ENCODE data around the gene MED28.

The MED28 gene

DNA sequence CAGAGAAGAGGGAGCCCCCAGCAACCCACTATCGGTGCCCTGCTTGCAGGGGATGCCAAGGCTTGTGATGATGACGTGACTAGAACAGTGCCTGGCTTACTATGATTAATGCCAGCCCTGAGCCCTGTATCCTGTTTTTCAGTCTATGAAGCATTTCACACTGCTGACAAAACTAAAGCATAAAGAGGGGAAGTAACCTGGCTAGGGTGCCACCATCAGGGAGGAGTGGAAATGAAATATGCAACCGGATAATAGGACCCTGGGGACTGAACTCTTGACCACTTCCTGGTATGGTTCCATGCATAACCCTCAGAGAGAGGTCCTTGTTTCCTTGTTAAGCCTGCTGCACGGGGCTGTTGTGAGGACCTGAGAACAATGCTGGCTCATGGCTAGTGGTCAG is 50.3 kb downstream of the MED28 start:
- H3K4me3 ChIP-seq (ENCODE audit: low read length): no peak overlapping the region
- no peak for TF ChIP-seq CTCF (conservative IDR thresholded peaks at IDR 0.05; ENCODE audit: low read length)
- no peak for DNase-seq (ENCODE audit: low read depth)

- no peak overlapping the region for H3K4me3 ChIP-seq (ENCODE audit: low read length)
- no peak for DNase-seq (ENCODE audit: low read depth)
- TF ChIP-seq CTCF (conservative IDR thresholded peaks at IDR 0.05; ENCODE audit: low read length): no peak
Measured at GRCh38 chr4:17665346-17665745, 50.9 kb downstream of the MED28 start.

GRCh38 chr4:17665852-17666251 is 51.4 kb downstream of the MED28 start:
- no peak for TF ChIP-seq CTCF (conservative IDR thresholded peaks at IDR 0.05; ENCODE audit: low read length)

GRCh38 chr4:17667253-17667652 is 52.8 kb downstream of the MED28 start:
- TF ChIP-seq CTCF (conservative IDR thresholded peaks at IDR 0.05; ENCODE audit: low read length): no peak
- no peak overlapping the region for H3K4me3 ChIP-seq (ENCODE audit: low read length)
- DNase-seq (ENCODE audit: low read depth): no peak

More at GRCh38 chr4:17665852-17666251, 51.4 kb downstream of the MED28 start:
- DNase-seq (ENCODE audit: low read depth): no peak
- H3K4me3 ChIP-seq (ENCODE audit: low read length): no peak overlapping the region

DNA sequence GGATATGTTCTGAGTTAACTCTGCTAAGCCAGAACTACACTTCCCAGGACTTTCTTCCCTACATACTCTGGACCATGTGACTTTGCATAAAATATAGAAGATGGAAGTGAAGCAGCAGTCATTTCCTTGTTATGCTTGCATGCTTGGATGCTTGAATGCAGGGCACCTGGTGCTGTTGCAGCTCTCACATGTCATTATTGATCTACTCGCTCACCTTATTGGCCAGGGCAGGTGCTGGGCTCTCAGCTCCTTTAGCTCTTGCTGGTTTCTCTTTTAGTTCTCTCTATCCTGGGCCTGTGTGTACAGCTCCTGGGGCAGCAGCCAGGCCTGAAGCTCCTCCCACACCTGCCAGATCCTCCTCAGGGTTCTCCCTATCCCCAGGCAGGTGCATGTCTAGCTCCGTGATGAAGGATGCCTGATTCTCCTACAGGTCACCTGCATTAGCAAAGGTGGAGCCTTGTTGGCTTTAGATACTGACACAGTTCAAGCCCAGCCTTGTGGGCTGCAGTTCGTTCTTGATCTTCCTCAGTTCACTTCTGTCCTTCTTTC is 53.3 kb downstream of the MED28 start:
- DNase-seq (ENCODE audit: low read depth): no peak
- no peak for TF ChIP-seq CTCF (conservative IDR thresholded peaks at IDR 0.05; ENCODE audit: low read length)
- H3K4me3 ChIP-seq (ENCODE audit: low read length): no peak overlapping the region

DNA sequence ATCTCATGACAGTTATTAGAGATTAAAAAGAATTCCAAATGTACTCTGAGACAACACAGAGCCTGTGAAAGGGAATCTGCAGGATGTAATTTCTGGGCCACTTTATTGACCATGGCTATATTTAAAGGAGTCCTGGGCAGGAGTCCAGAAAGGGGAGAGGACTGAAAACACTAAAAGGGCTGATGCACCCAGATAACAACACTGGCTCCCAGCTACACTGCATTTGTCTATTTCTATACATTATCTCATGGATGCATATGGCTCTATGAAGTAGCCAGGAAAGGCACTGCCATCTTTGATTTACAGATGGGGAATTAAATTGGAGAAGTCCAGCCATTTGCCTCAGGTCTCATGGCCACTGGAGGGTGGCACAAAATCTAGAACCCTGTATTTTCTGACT is 56.0 kb downstream of the MED28 start:
- DNase-seq (ENCODE audit: low read depth): no peak
- no peak for TF ChIP-seq CTCF (conservative IDR thresholded peaks at IDR 0.05; ENCODE audit: low read length)

DNA sequence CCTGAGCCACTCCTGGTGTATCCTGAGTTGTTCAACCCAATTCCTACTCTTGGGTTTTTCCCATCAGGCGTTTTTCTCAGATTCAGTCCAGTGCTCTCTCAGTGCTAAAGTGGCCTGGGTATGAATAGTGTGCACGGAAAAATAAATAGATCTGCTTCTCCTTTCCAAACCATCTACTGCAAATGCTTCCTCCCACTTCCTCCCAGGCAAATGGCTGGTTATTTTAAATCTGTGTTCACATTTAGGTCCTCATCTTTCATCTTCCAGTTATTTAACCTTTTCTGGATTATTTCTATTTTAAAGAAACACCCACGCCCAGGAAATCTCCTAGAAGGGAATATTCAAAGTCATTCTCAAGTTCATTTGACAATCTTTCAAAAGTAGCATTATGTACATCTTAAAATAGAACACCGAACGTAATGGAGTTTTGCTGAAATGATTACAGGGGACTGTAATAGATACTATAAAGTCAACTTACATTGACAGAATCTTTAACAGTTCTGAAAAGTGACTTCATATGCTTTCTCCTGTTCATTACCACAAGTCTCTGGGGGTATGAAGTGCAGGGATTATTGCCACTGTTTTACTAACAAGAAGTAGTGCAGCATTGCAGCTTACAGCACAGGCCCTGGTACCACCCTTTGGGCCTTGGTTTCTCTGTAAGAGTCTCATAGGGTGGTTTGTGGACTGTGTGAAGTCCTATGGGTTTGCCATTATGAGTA is 66.3 kb downstream of the MED28 start:
- TF ChIP-seq CTCF (conservative IDR thresholded peaks at IDR 0.05; ENCODE audit: low read length): no peak
- DNase-seq (ENCODE audit: low read depth): no peak
- no peak overlapping the region for H3K4me3 ChIP-seq (ENCODE audit: low read length)

More for the DNA sequence above, 56.0 kb downstream of the MED28 start:
- H3K4me3 ChIP-seq (ENCODE audit: low read length): no peak overlapping the region

Data from AG10803 (cell line).